ENCODE measurements around the gene TXNDC12.
A peak's percentile ranks its signal among the peaks of the same experiment; 100 is the strongest.

Gene TXNDC12

DNA sequence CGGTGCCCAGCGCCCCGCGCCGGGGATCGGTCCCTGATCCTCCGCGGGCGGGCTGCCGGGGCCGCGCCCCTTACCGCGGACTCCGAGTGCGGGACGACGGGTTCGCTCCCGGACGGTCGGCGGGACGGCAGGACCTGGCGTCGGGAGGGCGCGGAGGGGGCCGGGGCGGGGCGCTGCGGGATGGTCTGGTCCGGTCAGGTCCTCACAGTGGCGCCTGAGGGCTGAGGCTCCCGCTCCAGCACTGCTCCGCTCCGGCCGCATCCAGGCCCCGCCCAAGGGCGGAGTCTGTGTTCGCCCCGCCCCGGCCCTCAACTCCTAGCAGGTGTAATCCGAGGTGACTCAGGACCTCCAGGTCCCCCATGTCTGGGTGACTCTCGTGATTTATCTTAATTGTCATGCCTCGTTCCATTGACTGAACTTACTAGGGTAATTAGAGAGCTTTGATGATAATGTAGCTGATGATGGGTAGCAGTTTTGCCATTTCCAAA, 64.5 kb downstream of the TXNDC12 start, which contains the start of gene RAB3B:
TSS of gene RAB3B (minus strand) at position 223 of the 488 bp plus-strand sequence. CDS start 13,583 bp downstream, outside the sequence.
- peak; percentile 89 for DNase-seq

DNA sequence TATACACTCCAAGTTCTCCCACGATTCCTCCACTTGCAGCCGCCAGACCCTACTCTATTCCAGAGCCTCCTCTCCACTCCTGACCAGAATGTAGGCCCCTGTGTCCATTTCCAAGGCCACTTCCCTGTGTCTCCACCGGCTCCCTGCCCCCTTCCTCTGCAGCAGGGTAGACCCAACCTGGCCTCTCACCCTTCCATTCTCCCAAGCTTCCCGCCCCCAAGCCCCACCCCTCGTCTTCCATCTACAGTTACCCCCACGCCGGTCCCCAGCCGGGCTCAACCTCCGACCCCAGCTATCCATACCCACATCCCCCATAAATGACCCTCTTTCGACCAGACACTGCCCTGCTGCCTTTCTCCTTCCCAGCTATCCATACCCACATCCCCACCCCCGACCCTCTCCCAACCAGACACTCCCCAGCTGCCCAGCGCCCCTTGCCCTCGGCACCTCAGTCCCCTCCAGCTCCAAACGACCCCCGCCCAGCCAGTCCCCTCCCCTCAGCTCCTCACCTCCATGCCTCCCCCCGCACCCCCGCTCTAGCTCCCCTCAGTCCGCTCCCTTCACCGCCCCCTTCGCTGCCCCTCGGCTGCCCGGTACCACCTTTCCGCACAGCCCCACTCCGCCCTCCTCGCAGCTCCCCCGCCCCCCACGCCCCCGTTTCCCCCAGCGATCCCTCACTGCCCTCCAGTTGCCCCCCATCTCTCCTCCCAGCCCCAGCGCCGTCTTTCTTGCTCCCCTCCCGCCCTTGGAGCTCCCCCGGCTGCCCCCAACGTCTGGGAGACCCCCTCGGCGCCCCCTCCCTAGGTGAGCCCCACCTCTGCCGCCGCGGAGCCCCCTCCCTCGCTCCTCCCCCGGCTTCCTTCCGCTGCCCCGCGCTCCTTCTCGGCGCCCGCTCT, 65.2 kb downstream of the TXNDC12 start:
- no peak for DNase-seq

DNA sequence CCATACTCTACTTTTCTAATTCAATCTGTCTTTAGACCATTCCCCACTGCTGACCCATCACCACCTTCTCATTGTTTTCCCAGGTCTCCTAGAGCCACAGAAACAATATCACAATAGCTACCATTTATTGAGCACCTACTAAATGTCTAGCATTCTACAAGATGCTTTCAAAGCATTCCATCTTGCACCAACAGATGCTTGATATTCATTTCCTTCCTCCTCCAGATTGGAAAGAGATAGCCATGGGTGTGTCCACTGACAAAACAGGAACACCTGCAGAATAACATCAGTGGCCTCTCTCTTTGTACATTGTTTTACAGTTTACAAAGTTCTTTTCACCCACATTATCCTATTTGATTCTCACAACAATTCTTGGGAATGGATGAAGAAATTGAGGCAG, 66.7 kb downstream of the TXNDC12 start:
- no peak for DNase-seq

DNA sequence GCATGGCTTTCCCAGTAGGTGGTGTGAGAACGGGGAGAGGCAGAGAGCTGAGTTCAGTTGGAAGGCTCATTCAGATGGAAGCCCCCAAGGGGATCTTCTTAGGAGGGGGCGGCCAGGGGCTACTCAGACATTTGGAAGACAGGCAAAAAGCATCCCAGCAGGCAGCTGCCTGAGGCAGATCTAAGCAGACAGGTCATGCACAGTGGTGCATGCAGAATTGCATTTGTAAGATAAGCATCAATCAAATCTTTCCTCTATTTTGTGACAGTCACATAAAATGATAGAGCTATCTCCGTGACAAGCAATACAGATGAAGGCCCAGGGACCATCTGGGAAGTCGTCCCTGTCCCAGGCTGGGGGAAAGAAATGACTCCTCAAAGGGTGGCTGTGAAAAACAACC, 68.3 kb downstream of the TXNDC12 start:
- no peak for DNase-seq

DNA sequence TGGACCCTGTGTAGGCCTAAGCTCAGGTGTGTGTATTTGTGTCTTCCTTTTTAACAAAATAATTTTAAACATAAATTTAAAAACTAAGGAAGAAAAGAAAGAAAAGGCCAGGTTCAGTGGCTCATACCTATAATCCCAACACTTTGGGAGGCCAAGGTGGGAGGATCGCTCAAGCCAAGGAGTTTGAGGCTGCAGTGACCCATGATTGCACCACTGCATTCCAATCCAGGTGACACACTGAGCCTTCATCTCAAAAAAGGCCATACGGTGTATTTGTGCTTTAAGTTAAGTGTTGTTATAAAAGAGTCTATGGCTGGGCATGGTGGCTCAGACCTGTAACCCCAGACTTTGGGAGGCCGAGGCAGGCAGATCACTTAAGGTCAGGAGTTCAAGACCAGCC, 72.8 kb downstream of the TXNDC12 start:
- no peak for DNase-seq

DNA sequence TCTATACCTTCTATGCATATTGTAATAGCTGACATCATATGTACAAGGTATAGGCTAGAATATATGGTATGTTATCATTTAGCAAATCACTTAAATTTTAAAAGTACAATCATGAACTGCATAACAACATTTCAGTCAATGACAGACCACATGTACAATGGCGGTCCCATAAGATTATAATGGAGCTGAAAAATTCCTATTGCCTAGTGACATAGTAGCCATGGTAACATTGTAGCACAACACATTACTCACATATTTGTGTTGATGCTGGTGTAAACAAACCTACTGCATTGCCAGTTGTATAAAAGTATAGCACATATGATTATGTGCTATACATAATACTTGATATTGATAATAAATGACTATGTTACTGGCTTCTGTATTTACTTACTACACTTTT, 73.4 kb downstream of the TXNDC12 start:
- no peak for DNase-seq

GRCh38 chr1:51978099-51978498, 76.9 kb downstream of the TXNDC12 start:
- DNase-seq, result no peak

- DNase-seq, result no peak
These were observed 78.0 kb downstream of the TXNDC12 start for GRCh38 chr1:51976846-51977602.

GRCh38 chr1:51973587-51974474, 81.2 kb downstream of the TXNDC12 start:
- DNase-seq, result no peak
